Measurements from ENCODE around the gene TBC1D10A. TPM values are rescaled to one million over a fixed set of nuclear protein-coding genes. Genes with fewer than 3 reads are reported as not detected.

The TBC1D10A gene
- polyA plus RNA-seq, 1 of the 3 experiments (the other 2 are of a cell fraction) = 15.3 TPM

DNA sequence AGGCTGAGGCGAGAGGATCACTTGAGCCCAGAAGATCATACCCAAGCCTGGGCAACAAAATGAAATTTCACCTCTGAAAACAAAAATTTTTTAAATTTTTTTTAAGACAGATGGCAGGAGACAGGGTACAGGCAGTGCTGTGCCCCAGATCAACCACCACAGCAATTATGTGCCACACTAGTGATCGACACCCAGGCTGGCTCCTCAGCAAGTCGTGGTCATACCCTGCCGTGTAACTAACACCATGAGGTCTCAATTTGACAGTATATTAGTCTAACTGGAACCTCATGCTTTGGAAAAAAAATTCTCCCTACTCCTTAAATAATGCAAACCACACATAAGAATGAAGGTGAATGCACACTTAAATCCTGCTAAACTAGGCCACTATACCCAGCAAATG, 21.7 kb upstream of the TBC1D10A start:
- H3F3A ChIP-seq (replicated peaks; ENCODE audit: insufficient read depth) = peaks cover 4% of the 10 kb centered on the region
- peaks cover 66 to 78% of the 10 kb centered on the region in 2 experiments for H3K36me3 ChIP-seq (replicated peaks in 1 of 2; ENCODE audit: control insufficient read depth in 1 of 2, insufficient read depth in 2 of 2, low read length in 1 of 2)
- no peak for DNase-seq
- no peak for TF ChIP-seq YY1 (IDR thresholded peaks at IDR 0.05; ENCODE audit: low read depth)
- TF ChIP-seq SMC3 (IDR thresholded peaks at IDR 0.05; ENCODE audit: low read depth, low read length) = no peak
- no peak for TF ChIP-seq TCF12 (IDR thresholded peaks at IDR 0.05)
- TF ChIP-seq, protein P1, sequence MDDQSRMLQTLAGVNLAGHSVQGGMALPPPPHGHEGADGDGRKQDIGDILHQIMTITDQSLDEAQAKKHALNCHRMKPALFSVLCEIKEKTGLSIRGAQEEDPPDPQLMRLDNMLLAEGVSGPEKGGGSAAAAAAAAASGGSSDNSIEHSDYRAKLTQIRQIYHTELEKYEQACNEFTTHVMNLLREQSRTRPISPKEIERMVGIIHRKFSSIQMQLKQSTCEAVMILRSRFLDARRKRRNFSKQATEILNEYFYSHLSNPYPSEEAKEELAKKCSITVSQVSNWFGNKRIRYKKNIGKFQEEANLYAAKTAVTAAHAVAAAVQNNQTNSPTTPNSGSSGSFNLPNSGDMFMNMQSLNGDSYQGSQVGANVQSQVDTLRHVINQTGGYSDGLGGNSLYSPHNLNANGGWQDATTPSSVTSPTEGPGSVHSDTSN (IDR thresholded peaks at IDR 0.05) = no peak
- TF ChIP-seq RFX5 (IDR thresholded peaks at IDR 0.05; ENCODE audit: low read length) = no peak
- no peak for TF ChIP-seq CHD2 (IDR thresholded peaks at IDR 0.05; ENCODE audit: low read length, partially characterized antibody)
- TF ChIP-seq ELF1 (IDR thresholded peaks at IDR 0.05) = no peak
- H3K9me3 ChIP-seq = no peaks in the 10 kb centered on the region
- WGBS (ENCODE audit: low lambda C conversion rate) = 94% methylated on average over 4 of the region's 4 CpGs
- no peak overlapping the region for H2AFZ ChIP-seq (ENCODE audit: low read depth)
- H3K9ac ChIP-seq = no peak overlapping the region
- no peaks in the 10 kb centered on the region for H3K4me1 ChIP-seq (ENCODE audit: control insufficient read depth in 1 of 2, insufficient read depth in 2 of 2, low read depth in 1 of 2, low read length in 1 of 2)
- peaks cover 62% of the 10 kb centered on the region for H3K79me2 ChIP-seq (ENCODE audit: insufficient read depth)
- H4K20me1 ChIP-seq (ENCODE audit: insufficient read depth) = peaks cover 39% of the 10 kb centered on the region
- H3K4me2 ChIP-seq = no peak overlapping the region
- POLR2A ChIA-PET = no interaction called here
- H3K27me3 ChIP-seq (ENCODE audit: insufficient read depth) = no peaks in the 10 kb centered on the region
- H3K9me2 ChIP-seq = no peaks in the 10 kb centered on the region
- H3K4me3 ChIP-seq (ENCODE audit: low read depth in 2 of 2, low read length in 1 of 2) = no peak overlapping the region
- no peak overlapping the region for H3K27ac ChIP-seq (ENCODE audit: low read depth in 2 of 2, low read length in 1 of 2)
- CTCF ChIA-PET = interaction anchor here (1.3 kb wide), 1 partner anchor 61 kb away, joined by 4 read pairs; no protein-coding TSS in a partner anchor

DNA sequence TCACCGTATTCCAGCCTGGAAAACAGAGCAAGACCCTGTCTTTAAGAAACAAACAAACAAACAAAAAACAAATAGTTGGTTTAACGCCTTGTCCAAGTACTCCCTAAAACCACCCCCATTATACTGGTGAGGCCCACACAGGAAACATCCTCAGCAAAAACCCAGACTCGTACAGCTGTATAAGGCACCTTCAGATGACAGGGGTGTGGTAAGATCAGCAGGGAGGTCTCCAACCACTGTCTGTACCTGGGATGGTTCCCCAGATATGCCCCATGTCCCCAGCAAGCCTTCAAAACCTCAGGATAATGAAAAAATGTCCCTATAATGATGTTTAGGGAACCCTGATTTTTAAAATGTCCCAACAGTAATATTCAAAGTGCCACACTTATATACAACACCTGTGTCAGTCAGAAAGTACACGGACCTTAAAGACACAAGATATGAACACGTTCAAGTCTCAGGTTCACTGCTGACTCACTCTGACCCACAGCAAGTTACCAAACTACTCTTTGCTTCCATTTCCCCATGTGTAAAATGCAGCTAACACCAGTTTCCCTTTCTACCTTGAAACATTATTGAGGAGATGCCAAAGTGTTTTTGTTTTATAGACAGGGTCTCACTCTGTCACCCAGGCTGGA, 20.6 kb upstream of the TBC1D10A start:
- Histone ChIP-seq H4K20me1 (ENCODE audit: insufficient read depth) (peaks cover 39% of the 10 kb centered on the region), H3K9me3 (no peaks in the 10 kb centered on the region), H3F3A (replicated peaks; ENCODE audit: insufficient read depth) (peaks cover 4% of the 10 kb centered on the region), H3K27me3 (ENCODE audit: insufficient read depth) (no peaks in the 10 kb centered on the region), H3K4me2 (no peak overlapping the region), H3K4me3 (ENCODE audit: low read depth in 2 of 2, low read length in 1 of 2) (no peak overlapping the region), H3K9ac (no peak overlapping the region), H3K27ac (ENCODE audit: low read depth in 2 of 2, low read length in 1 of 2) (no peak overlapping the region), H3K9me2 (no peaks in the 10 kb centered on the region), H3K4me1 (ENCODE audit: control insufficient read depth in 1 of 2, insufficient read depth in 2 of 2, low read depth in 1 of 2, low read length in 1 of 2) (no peaks in the 10 kb centered on the region), H2AFZ (ENCODE audit: low read depth) (no peak overlapping the region), H3K36me3 (replicated peaks in 1 of 2; ENCODE audit: control insufficient read depth in 1 of 2, insufficient read depth in 2 of 2, low read length in 1 of 2) (peaks cover 68 to 82% of the 10 kb centered on the region in 2 experiments), H3K79me2 (ENCODE audit: insufficient read depth) (peaks cover 52% of the 10 kb centered on the region)
- CTCF ChIA-PET = interaction anchor here (1.3 to 1.4 kb wide), 2 partner anchors 43 to 60 kb away, joined by 3 to 4 read pairs; no protein-coding TSS in a partner anchor
- WGBS (ENCODE audit: low lambda C conversion rate) = 92% methylated on average over 5 of the region's 5 CpGs
- no peak for DNase-seq
- POLR2A ChIA-PET = interaction anchor here (1.6 kb wide), 1 partner anchor 9 kb away, joined by 7 read pairs; the partner anchor contains the start of genes CCDC157 and SF3A1
- TF ChIP-seq YY1 (IDR thresholded peaks at IDR 0.05; ENCODE audit: low read depth) (no peak), TEAD4 (IDR thresholded peaks at IDR 0.05; ENCODE audit: borderline replicate concordance, insufficient read depth) (no peak), EP300 (IDR thresholded peaks at IDR 0.05; ENCODE audit: borderline replicate concordance in 1 of 2, low read depth in 1 of 2, low read length in 1 of 2) (no peak), FOXM1 (IDR thresholded peaks at IDR 0.05; ENCODE audit: low read depth) (no peak), FOSL2 (IDR thresholded peaks at IDR 0.05; ENCODE audit: borderline replicate concordance, low read depth) (no peak), FOXJ3 (CRISPR knock-in tag; IDR thresholded peaks at IDR 0.05) (no peak), SMC3 (IDR thresholded peaks at IDR 0.05; ENCODE audit: low read depth, low read length) (no peak), ELF1 (IDR thresholded peaks at IDR 0.05) (no peak), POLR2AphosphoS5 (IDR thresholded peaks at IDR 0.05; ENCODE audit: low read depth, low read length) (no peak)
- TF ChIP-seq, protein P2, sequence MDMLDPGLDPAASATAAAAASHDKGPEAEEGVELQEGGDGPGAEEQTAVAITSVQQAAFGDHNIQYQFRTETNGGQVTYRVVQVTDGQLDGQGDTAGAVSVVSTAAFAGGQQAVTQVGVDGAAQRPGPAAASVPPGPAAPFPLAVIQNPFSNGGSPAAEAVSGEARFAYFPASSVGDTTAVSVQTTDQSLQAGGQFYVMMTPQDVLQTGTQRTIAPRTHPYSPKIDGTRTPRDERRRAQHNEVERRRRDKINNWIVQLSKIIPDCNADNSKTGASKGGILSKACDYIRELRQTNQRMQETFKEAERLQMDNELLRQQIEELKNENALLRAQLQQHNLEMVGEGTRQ (IDR thresholded peaks at IDR 0.05; ENCODE audit: borderline replicate concordance, low read depth, low read length) = no peak
- TF ChIP-seq, protein P3, sequence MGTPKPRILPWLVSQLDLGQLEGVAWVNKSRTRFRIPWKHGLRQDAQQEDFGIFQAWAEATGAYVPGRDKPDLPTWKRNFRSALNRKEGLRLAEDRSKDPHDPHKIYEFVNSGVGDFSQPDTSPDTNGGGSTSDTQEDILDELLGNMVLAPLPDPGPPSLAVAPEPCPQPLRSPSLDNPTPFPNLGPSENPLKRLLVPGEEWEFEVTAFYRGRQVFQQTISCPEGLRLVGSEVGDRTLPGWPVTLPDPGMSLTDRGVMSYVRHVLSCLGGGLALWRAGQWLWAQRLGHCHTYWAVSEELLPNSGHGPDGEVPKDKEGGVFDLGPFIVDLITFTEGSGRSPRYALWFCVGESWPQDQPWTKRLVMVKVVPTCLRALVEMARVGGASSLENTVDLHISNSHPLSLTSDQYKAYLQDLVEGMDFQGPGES (IDR thresholded peaks at IDR 0.05; ENCODE audit: low read depth, low read length) = no peak
- TF ChIP-seq, protein P4, sequence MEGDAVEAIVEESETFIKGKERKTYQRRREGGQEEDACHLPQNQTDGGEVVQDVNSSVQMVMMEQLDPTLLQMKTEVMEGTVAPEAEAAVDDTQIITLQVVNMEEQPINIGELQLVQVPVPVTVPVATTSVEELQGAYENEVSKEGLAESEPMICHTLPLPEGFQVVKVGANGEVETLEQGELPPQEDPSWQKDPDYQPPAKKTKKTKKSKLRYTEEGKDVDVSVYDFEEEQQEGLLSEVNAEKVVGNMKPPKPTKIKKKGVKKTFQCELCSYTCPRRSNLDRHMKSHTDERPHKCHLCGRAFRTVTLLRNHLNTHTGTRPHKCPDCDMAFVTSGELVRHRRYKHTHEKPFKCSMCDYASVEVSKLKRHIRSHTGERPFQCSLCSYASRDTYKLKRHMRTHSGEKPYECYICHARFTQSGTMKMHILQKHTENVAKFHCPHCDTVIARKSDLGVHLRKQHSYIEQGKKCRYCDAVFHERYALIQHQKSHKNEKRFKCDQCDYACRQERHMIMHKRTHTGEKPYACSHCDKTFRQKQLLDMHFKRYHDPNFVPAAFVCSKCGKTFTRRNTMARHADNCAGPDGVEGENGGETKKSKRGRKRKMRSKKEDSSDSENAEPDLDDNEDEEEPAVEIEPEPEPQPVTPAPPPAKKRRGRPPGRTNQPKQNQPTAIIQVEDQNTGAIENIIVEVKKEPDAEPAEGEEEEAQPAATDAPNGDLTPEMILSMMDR (IDR thresholded peaks at IDR 0.05) = no peak
- TF ChIP-seq, protein P5, sequence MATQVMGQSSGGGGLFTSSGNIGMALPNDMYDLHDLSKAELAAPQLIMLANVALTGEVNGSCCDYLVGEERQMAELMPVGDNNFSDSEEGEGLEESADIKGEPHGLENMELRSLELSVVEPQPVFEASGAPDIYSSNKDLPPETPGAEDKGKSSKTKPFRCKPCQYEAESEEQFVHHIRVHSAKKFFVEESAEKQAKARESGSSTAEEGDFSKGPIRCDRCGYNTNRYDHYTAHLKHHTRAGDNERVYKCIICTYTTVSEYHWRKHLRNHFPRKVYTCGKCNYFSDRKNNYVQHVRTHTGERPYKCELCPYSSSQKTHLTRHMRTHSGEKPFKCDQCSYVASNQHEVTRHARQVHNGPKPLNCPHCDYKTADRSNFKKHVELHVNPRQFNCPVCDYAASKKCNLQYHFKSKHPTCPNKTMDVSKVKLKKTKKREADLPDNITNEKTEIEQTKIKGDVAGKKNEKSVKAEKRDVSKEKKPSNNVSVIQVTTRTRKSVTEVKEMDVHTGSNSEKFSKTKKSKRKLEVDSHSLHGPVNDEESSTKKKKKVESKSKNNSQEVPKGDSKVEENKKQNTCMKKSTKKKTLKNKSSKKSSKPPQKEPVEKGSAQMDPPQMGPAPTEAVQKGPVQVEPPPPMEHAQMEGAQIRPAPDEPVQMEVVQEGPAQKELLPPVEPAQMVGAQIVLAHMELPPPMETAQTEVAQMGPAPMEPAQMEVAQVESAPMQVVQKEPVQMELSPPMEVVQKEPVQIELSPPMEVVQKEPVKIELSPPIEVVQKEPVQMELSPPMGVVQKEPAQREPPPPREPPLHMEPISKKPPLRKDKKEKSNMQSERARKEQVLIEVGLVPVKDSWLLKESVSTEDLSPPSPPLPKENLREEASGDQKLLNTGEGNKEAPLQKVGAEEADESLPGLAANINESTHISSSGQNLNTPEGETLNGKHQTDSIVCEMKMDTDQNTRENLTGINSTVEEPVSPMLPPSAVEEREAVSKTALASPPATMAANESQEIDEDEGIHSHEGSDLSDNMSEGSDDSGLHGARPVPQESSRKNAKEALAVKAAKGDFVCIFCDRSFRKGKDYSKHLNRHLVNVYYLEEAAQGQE (IDR thresholded peaks at IDR 0.05; ENCODE audit: low read depth, low read length) = no peak
